ELR (cell line): ENCODE measurements around the gene ZNF335.
"Not testable (repeated sequence)": the region's sequence is repeated elsewhere in the genome, so short reads cannot be mapped to it uniquely, and the experiment has no call there.

Experiments used
- DNase-seq: peaks from one replicate; pipeline ENCODE4 v3.0.0-alpha.2; 2015; ENCODE audit warnings: low read depth

ZNF335 gene

DNA sequence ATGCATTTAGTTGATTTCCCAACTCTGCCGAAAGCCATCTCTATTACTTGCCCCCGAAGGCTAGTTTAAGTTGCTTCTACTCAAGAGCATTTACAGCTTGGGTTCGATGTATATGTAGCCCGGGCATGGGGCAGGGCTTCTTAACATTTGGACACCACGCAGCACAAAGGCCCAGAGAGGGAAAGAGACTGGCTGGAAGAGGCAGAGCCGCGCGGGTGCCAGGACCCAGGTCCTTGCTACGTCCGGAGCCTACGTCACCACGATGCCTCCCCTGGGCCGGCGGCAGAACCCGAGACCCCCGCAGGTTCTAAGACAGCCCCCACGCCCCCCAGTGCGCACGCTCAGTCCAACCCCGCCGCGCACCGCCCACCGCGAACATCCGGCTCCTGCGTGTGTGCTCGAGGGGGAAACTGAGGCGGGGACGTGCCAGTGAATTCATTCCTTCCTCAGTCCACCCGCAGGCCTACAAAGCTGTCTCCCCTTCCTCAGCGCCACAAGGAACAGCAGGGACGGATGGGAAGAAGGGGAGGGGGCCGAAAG, 37.9 kb downstream of the ZNF335 start:
- peak; percentile 68 for DNase-seq

DNA sequence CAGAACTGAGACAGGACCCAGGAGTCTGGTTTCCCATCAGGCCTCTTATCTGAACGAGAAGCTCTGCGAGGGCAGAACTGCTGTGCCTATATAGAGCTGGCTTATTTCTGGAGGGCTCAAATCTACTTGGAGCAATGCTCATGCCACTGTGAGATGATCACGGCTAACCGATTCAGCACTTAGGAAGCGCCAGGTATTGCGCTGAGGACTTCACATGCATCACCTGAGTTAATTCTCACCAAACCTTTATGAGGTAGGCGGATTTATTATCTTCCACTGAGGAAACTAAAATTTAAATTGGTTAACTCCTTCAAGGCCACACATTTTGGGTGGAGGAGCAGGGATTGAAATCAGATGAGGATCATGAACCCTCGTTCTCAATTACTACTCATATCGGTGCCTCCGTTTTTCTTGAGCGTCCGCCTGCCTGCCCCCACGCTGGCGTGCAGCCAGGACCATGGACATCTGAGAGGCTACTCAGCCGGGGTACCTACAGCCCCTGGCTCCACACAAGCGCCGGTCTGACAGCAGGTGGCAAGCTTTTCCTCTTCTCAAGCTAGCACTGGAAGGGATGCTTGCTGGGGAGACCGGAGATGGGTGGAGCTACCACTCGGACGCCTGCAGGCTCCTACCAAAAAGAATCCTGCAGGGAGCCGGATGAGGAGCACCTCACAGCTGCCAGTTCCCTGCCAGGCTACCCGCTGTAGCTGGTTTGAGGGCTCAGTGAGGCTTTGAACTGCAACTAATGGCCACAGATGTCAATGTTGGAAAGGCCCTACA, 38.5 kb downstream of the ZNF335 start:
- DNase-seq, result peak; percentile 91

DNA sequence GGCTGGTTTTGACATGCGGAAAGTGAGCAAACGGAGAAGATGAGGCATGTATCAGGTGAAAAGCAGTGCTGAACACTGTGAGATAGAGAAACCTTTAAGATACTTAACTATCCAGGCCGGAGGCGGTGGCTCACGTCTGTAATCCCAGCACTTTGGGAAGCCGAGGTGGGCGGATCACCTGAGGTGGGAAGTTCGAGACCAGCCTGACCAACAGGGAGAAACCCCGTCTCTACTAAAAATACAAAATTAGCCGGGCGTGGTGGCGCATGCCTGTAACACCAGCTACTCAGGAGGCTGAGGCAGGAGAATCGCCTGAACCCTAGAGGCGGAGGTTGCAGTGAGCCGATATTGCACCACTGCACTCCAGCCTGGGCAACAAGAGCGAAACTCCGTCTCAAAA, 40.3 kb downstream of the ZNF335 start:
- not testable (repeated sequence) for DNase-seq

DNA sequence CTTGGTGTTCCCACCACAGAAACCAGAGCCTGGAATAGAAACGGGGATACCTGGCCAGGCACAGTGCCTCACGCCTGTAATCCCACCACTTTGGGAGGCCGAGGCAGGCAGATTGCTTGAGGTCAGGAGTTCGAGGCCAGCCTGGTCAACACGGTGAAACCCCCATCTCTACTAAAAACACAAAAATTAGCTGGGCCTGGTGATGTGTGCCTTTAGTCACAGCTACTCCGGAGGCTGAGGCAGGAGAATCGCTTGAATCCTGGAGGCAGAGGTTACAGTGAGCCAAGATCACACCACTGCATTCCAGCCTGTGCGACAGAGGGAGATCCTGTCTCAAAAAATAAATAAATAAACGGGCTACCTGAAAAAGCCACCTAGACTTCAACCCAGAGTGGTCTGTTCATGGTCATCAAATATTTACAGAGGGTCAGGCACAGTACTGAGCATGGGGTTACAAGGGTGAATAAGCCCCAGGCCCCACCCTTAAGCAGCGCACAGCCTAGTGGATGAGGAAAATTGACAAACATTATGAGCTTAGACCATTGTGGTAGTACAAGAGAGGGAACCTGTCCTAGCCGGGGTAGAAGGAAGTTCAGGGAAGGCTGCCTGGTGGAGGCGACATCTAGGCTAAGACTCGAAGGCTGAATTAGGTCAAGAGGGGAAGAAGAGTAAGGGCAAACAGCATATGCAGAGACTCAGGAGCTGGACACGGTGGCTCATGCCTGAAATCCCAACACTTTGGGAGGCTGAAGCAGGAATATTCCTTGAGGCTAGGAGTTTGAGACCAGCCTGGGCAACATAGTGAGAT, 44.7 kb downstream of the ZNF335 start:
- no peak for DNase-seq

DNA sequence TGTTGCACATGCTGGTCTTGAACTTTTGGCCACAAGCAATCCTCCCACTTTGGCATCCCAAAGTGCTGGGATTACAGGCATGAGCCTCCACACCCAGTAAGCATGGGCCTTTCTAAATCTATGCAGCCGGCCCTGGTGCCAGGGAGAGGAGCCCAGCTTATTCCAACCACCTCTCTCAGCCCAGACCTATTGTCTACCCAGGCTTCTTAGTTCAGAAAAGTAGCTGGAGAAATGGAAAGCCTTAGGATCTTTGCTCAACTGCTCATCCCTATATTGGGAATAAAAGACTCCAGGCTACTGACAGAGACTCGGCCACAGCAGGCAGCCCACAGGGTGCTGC, 45.3 kb downstream of the ZNF335 start:
- DNase-seq, result no peak

DNA sequence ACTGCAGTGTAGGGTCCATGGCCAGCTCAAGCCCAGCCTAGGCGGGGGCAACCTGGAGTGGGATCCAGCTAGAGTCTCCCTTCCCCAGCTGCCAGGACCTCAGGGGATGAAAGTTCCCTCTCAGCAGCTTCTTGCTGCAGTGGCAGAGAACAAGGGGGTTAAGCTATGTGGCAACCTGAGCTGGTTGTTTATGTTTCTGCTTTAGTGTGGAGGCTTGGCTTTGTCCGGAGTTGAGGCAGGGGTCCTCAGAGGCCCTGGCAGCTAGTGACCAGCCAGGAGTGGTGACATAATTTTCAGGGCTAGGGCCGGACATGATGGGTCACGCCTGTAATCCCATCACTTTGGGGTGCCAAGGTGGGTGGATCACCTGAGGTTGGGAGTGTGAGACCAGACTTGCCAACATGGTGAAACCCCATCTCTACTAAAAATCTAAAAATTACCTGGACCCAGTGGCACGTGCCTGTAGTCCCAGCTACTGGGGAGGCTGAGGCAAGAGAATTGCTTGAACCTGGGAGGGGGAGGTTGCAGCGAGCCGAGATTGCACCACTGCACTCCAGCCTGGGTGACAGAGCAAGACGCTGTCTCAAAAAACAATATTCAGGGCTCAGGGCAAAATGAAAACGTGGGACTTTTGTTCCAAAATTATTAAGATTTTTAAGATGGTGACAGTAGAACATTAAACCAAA, 46.0 kb downstream of the ZNF335 start:
- no peak for DNase-seq

DNA sequence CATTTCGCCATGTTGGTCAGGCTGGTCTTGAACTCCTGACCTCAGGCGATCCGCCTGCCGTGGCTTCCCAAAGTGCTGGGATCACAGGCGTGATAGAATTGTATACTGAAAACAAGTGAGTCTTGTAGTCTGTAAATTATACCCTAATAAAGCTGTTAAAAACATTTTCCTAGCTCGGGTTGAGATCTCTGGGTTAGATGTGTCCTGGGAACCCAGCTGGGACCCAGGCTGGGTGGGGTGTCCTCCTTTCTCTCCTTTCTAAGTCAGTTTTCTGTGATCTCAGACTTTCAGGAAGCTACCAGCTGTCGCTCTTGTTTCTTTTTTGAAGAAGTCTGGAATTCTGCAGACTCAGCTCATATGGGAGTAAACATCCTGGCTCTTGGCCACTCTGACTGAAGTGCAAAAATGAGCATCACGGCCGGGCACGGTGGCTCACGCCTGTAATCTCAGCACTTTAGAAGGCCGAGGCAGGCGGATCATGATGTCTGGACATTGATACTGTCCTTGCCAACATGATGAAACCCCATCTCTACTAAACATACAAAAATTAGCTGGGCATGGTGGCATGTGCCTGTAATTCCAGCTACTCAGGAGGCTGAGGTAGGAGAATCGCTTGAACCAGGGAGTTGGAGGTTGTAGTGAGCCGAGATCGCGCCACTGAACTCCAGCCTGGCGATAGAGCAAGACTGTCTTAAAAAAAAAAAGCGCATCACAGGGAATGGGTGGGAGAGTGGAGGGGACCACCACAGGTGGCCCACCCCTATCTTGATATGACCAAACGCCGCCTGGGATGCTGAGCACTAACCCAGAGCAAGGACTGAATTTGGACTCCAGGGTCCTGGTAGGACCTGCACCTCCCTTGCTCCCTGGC, 47.4 kb downstream of the ZNF335 start:
- DNase-seq, result peak; percentile 38

DNA sequence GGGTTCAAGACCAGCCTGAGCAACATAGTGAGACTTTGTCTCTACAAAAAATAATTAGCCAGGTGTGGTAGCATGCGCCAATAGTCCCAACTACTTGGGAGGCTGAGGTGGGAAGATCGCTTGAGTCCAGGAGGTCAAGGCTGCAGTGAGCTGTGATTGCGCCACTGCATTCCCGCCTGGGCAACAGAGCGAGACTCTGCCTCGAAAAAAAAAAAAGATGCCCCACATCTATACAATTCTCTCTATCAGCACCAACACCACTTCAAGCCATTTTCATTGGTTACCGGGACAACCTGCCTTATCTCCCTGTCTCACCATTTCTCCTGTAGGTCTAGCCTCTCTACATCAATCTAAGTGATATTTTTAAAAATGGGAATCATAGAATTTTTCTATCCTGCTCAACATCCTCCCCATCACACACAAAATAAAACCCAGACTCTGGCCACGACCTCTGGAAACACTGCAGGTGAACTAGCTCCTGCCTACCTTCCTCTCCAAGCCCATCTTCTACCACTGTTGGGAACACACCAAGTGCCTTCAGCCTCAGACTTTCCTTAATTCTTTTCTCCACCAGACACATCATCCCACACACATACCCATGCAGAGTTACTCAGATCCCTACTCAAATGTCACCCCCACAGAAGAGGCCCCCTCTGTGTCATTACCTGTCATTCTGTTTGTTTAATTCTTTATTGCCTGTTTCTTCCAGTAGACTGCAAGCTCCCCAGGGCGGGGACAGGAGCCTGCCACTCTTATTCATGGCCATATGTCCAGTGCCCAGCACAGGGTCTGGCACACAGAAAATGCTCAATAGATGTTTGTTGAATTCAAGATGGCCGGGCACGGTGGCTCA, 50.4 kb downstream of the ZNF335 start:
- no peak for DNase-seq

DNA sequence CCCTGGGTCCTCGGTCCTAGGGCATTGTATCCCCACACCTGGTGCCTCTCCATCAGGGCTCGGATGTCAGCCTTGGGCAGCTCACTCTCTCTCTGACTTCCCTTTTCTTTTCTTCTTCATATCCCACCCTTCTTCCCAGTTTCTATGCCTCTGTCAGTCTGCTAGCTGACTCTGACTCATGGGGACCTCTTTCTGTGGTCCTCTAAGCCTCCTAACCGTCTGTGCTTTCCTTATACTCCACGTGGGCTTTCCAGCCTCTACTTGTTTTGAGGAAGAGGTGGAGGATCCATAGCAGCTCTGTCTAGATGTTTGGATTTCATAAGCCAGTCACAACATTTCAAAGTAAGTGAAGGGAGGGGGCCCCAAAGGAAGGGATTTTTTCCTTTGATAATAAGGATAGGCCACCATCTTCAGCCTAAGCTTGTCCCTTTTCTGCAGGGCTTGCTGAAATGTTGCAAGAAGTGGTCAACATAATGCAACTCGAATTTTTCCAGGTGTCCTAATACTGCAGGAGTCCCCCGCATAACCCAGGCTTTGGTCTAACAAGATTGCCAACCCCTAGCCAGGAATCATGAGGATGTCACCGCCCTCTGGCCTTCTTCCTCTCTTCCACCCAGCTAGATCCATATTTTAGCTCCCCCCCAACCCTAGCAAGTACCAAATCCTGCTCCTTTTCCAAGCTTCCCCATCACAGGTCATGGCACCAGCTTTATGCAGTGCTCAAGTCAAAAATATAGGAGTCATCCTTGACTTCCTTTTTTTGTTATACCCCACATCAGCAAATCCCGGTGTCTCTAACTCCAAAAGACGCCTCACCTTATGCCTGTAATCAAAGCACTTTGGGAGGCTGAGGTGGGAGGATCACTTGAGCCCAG, 51.3 kb downstream of the ZNF335 start:
- no peak for DNase-seq

DNA sequence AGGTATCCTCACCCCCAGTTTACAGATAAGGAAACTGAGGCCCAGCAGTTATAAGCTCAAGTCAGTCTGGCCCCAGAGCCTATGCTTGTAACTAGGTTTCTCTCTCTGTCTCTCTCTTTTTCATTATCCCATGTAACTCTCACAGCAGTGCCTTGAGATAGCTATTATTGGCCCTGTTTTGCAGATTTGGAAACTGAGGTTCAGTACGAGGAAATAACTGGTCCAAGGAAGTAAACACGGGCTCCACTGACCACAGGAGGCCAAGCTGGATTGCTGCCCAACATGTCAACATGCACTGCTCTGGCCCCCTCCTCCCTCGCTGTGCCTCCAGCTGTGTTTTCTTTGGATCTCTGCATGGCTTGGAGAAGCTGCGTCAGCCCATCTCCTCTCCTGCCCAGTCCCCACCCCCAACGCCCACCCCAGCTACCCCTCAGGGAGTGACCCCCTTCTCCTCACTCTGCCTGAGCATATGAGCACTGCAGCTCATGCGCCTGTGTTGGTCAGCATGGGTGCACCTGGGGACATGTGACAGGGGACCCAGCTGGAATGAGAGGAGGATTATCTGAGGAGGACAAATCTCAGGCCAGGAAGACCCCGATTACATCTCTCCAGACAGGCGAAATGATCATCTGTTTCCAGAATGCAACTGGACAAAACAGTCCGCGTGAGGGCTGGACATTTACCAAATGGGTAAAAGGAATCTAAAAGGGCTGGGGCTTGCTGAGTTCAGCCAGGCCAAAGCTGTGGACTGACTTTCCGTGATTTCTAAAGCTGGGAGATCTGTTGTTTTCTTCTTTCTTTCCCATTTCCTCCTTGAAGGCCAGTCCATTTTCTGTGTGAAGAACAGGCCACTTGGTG, 52.2 kb downstream of the ZNF335 start:
- no peak for DNase-seq

DNA sequence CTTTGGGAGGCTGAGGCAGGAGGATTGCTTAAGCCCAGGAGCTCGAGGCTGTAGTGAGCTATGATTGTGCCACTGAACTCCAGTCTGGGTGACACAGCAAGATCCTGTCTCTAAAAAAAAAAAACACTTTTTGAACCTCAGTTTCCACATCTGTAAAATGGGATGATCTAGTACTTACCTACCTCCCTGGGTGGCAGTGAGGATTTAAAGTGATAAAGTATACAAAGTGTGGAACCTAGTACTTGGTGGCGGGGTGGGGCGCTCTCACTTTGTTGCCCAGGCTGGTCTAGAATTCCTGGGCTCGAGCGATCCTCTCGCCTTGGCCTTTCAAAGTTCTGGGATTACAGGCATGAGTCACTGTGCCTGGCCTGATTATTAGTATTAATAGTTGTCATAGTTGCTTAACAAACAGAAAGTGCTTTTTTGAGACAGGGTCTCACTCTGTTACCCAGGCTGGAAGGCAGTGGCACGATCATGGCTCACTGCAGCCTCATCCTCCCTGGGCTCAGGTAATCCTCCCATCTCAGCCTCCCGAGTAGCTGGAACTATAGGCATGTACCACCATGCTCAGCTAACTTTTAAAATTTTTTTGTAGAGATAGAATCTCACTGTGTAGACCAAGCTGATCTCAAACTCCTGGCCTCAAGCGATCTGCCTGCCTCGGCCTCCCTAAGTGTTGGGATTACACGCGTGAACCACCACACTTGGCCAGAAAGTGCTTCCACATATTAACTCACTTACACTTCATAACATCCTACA, 53.0 kb downstream of the ZNF335 start:
- DNase-seq, result no peak

DNA sequence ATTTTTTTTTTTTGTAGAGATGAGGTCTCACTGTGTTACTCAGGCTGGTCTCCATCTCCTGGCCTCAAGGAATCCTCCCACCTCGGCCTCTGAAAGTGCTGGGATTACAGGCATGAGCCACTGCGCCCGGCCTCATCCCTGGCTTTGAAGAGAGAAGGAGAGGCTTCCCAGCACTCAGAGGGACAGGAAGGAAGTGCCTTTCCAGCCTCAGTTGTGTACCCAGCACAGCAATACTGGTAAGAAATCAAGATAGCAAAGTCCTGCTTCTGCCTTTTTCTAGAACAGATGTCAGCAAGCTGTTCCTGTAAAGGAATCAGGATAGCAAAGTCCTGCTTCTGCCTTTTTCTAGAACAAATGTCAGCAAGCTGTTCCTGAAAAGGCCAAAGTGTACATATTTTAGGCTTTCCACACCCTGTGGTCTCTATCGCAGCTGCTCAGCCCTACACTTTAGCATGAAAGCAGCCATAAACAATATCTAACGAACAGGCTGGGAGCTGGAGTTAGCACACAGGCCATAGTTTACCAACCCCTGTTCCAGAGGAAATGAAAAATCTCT, 53.7 kb downstream of the ZNF335 start:
- no peak for DNase-seq

DNA sequence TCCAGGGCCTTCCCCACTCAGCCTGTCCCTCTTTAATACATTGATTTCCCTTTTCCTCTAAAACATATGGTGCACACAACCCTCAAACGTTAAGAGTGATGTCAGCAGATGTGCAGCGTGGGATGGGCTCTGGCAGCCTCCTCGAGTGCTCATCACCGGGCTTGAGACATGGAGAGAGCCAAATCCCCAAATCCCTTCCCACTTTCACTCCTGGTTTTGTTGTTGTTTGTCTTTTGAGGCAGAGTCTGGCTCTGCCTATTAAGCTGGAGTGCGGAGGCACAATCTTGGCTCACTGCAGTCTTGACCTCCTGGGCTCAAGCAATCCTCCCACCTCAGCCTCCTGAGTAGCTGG, 54.2 kb downstream of the ZNF335 start:
- DNase-seq, result no peak

DNA sequence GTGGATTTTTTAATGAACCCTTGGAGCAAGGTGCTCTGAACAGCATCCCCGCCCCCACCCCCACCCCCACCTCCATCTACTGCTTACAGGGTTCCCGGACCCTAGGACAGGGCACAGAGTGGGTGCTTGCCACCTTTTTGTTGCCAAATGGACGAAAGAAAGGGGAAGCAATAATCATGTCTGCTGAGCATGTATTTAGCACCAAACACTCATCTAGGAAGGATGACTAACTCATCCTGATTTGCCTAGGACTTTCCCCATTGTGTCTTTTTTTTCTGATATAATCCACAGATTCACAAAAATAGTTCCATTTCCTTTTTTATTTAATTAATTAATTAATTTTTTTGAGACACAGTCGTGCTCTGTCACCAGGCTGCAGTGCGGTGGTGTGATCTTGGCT, 58.9 kb downstream of the ZNF335 start:
- peak; percentile 54 for DNase-seq

DNA sequence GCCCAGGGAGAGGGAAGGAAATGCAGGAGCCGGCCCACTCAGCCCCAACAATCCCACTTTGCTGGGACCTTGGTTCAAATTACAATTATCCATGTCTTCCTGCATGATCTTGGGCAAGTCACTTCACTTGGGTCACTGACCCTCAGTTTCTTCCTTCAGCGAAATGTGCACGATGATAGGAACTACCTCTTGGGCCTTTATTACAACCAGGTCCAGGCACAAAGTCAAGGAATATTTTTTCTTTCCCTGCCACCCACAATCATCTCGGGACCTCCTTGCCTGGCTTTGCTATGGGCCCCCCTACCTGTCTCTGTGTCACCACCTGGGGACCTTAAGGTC, 59.7 kb downstream of the ZNF335 start:
- DNase-seq, result no peak

DNA sequence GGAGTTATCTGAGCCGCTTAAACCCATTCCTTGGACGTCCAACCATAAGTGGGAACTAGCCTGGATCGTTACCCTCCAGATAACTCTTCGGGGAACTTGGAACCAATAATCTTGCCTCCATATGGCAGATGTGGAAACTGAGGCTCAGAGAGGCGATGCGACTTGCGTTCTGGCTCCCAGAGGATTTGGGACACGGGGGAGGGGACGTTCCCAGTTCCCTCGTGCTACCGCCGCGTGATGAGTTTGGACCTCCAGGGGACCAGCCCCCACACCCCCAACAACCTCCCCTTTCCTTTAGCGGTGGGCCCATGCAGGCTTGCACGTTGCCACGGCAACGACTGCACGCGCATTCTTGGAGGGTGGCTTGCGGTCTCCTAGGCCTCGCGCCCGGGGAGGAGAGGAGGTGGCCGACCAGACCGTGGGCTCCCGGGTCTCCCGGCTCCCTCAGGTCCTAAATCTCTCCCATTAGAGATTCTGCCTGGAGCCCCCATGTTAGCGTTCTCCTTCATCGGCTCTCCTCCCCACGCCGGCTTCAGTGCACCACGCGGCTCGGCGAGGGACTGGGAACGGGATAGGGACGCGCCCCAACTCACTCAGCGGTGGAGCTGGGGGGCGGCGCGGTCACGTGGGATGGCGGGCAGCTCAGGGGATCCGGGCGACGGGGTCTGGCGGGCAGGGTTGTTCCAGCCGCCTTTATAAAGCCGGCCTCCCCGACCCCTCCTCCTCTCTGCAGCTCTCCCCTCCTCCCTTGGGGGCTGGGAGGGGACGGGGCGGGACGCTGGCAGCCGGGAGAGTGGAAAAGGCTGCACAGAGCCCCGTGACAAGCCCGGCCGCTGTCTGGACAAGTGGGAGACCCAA, 60.3 kb downstream of the ZNF335 start, which contains the start of gene PLTP:
TSS of gene PLTP (minus strand) at position 670 of the 858 bp plus-strand sequence. CDS start 703 bp downstream, outside the sequence.
- peak; percentile 63 for DNase-seq
